Activated CD4-positive, alpha-beta T cell treated with anti-CD3 and anti-CD28 coated beads for 48 hours (primary cell): ENCODE data around the gene ZFP90.
"Not testable (repeated sequence)": the region's sequence is repeated elsewhere in the genome, so short reads cannot be mapped to it uniquely, and the experiment has no call there.

ENCODE experiments used
- DNase-seq: peaks from one replicate; pipeline ENCODE4 v3.0.0-alpha.2; 2020

Gene ZFP90

GRCh38 chr16:68538880-68539701 lies at the start of gene ZFP90:
TSS of gene ZFP90 (plus strand) at chr16:68539291. CDS start at chr16:68539793, 502 bp downstream.
- peak; percentile 90 for DNase-seq

GRCh38 chr16:68490358-68490757 lies 48.7 kb upstream of the ZFP90 start:
- DNase-seq = no peak

GRCh38 chr16:68490829-68491575 lies 48.1 kb upstream of the ZFP90 start:
- no peak for DNase-seq

- DNase-seq = no peak
Observed at GRCh38 chr16:68491576-68491950, 47.5 kb upstream of the ZFP90 start.

- no peak for DNase-seq
Observed at GRCh38 chr16:68492151-68492542, 46.9 kb upstream of the ZFP90 start.

GRCh38 chr16:68492543-68493411 lies 46.3 kb upstream of the ZFP90 start:
- no peak for DNase-seq

GRCh38 chr16:68493412-68494070 lies 45.5 kb upstream of the ZFP90 start:
- no peak for DNase-seq

- not testable (repeated sequence) for DNase-seq
Observed at GRCh38 chr16:68494261-68494660, 44.8 kb upstream of the ZFP90 start.

- no peak for DNase-seq
Observed at GRCh38 chr16:68496689-68497088, 42.4 kb upstream of the ZFP90 start.

- no peak for DNase-seq
Observed at GRCh38 chr16:68499006-68499405, 40.1 kb upstream of the ZFP90 start.

GRCh38 chr16:68503334-68503733 lies 35.8 kb upstream of the ZFP90 start:
- no peak for DNase-seq

- no peak for DNase-seq
Observed at GRCh38 chr16:68504066-68504465, 35.0 kb upstream of the ZFP90 start.

GRCh38 chr16:68506331-68507053 lies 32.6 kb upstream of the ZFP90 start:
- DNase-seq = no peak

- DNase-seq = no peak
Observed at GRCh38 chr16:68508013-68508412, 31.1 kb upstream of the ZFP90 start.

- DNase-seq = no peak
Observed at GRCh38 chr16:68508641-68509240, 30.4 kb upstream of the ZFP90 start.

GRCh38 chr16:68509381-68509780 lies 29.7 kb upstream of the ZFP90 start:
- no peak for DNase-seq

GRCh38 chr16:68510775-68511174 lies 28.3 kb upstream of the ZFP90 start:
- DNase-seq = no peak

GRCh38 chr16:68512183-68512582 lies 26.9 kb upstream of the ZFP90 start:
- DNase-seq = no peak

GRCh38 chr16:68512742-68513141 lies 26.3 kb upstream of the ZFP90 start:
- no peak for DNase-seq

- DNase-seq = no peak
Observed at GRCh38 chr16:68514511-68514910, 24.6 kb upstream of the ZFP90 start.

GRCh38 chr16:68517606-68518166 lies 21.4 kb upstream of the ZFP90 start:
- DNase-seq = no peak
